ENCODE data around the gene RNF224.

GRCh38 chr9:137266162-137266527, 38.8 kb downstream of the RNF224 start:
- TF ChIP-seq EZH2 (IDR thresholded peaks at IDR 0.05; ENCODE audit: borderline replicate concordance, low read depth, low read length, severe bottlenecking) (no peak), CTCF (IDR thresholded peaks at IDR 0.05; ENCODE audit: borderline replicate concordance, extremely low read depth, low read length, poor library complexity, severe bottlenecking) (no peak)

Data from DND-41 (cell line).